GM21737 (cell line): ENCODE measurements around the gene SLCO1B3.

Experiments used
- ATAC-seq: cut with Tn5 transposase; IDR thresholded peaks from one replicate; pipeline ENCODE4 v1.9.1; 2021; ENCODE audit warnings: mild to moderate bottlenecking, moderate library complexity; ENCODE audit not compliant: unreplicated experiment

Gene SLCO1B3

DNA sequence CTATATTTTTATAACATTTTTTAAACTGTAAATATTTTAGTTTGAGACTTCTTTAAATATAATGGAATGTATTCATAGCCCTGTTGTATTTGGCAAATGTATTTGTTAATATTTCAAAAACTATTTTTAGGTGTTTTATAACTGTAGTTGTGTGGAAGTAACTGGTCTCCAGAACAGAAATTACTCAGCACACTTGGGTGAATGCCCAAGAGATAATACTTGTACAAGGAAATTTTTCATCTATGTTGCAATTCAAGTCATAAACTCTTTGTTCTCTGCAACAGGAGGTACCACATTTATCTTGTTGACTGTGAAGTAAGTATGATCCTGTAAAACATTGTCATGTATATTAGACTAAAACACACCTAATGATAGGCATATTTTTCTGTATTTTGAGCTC is 72.8 kb downstream of the SLCO1B3 start:
- ATAC-seq = no peak

- ATAC-seq = no peak
Observed at GRCh38 chr12:20885116-20885515, 74.6 kb downstream of the SLCO1B3 start.

- no peak for ATAC-seq
Observed at GRCh38 chr12:20885552-20885951, 75.0 kb downstream of the SLCO1B3 start.

DNA sequence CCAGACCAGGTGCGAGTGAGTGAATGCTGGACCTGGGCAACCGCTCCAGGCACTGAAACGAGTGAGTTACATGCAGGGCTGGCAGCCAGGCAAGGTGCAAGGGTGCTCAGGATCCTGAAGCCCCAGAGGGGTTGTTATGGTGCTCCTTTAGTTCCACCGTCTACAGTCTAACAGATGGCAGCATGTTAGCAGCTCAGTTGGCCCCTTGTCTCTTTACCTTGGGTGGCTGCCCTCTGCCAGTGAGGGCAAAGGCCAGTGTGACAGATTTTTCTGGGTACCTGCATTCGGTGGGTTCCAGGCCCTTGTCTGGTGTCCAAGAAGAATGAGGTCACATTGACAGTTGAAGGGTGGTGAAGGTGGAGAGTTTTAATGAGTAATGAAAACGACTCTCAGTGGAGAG is 106.8 kb downstream of the SLCO1B3 start:
- ATAC-seq = no peak

GRCh38 chr12:20917819-20918218 is 107.3 kb downstream of the SLCO1B3 start:
- ATAC-seq = no peak

- ATAC-seq = no peak
Observed at GRCh38 chr12:20931894-20932293, 121.4 kb downstream of the SLCO1B3 start.

- no peak for ATAC-seq
Observed at GRCh38 chr12:20946732-20947131, 136.2 kb downstream of the SLCO1B3 start.

DNA sequence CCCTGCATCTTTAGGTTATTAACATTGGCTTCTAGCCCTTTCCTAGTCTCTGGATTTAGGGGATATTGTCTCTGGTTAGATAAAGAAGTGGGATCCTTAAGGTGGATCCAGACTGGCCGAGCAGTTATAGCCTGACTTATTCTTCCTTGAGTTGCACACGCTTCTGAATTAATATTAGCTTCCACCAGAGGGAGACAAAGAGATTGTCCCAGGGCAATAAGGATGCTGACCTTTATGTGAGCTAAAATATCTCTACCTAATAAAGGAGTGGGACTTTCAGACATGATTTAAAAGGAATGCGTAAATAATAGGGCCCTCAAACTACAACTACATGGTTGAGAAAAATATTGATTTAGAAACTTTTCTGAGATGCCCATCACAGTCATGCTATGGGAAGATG is 139.7 kb downstream of the SLCO1B3 start:
- no peak for ATAC-seq

DNA sequence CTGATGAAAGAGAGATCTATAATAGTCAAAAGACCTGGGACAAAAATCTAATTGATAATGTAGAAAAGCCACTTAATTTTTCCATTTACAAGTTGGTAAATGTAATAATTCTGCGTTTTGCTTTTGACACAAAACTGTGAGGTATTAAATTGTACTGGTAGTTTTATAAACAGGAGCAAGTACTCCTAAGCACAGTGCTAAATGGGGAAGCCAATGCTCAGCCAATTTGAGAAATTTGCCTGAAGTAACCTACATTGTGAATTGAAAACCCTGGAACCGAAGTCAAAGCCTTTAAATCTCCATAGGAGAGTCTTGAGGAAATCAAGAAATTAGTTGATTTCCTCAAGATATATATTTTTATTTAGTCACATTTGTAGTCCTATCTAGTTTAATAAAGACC is 152.8 kb downstream of the SLCO1B3 start:
- ATAC-seq = no peak

- no peak for ATAC-seq
Observed at GRCh38 chr12:20963762-20964161, 153.3 kb downstream of the SLCO1B3 start.
